SK-N-SH treated with all-trans-retinoic acid at 6 μM for 48 hours (cell line): ENCODE data around the gene UBE2I.

ENCODE experiments used
- ATAC-seq: fragments of 200-7000 bp; cut with Tn5 transposase; 3 replicates; pipeline ENCODE4 v1.9.1; 2020; ENCODE audit warnings: mild to moderate bottlenecking, moderate library complexity
- ARNTL ChIP-seq: fragments of 450-650 bp; formaldehyde crosslinking; IDR thresholded peaks from 2 replicates; pipeline ENCODE4 v1.5.0; 2020; ENCODE audit warnings: low read depth, mild to moderate bottlenecking, moderate library complexity, borderline replicate concordance
- BACH2 ChIP-seq: fragments of 250-450 bp; sonication (Bioruptor Pico); IDR thresholded peaks from 2 replicates; pipeline ENCODE4 v1.9.0; 2021; ENCODE audit warnings: mild to moderate bottlenecking, borderline replicate concordance
- CREB5 ChIP-seq: fragments of 250-450 bp; sonication (Bioruptor Pico); IDR thresholded peaks from 2 replicates; pipeline ENCODE4 v1.5.1; 2020; ENCODE audit warnings: low read depth, mild to moderate bottlenecking, moderate library complexity
- CSDC2 ChIP-seq: fragments of 250-450 bp; sonication (Bioruptor Pico); IDR thresholded peaks from 2 replicates; pipeline ENCODE4 v1.5.0; 2020; ENCODE audit warnings: mild to moderate bottlenecking, moderate library complexity
- CSRNP3 ChIP-seq: fragments of 250-450 bp; sonication (Bioruptor Pico); IDR thresholded peaks from 2 replicates; pipeline ENCODE4 v1.5.1; 2021; ENCODE audit warnings: mild to moderate bottlenecking, moderate library complexity
- ESRRG ChIP-seq: fragments of 250-450 bp; sonication (Bioruptor Pico); IDR thresholded peaks from 2 replicates; pipeline ENCODE4 v1.6.1; 2021; ENCODE audit warnings: mild to moderate bottlenecking
- GLIS3 ChIP-seq: fragments of 250-450 bp; sonication (Bioruptor Pico); IDR thresholded peaks from 2 replicates; pipeline ENCODE4 v1.5.0; 2020; ENCODE audit warnings: mild to moderate bottlenecking, moderate library complexity
- ISL1 ChIP-seq: fragments of 250-450 bp; sonication (Bioruptor Pico); IDR thresholded peaks from 2 replicates; pipeline ENCODE4 v2.1.2; 2022; ENCODE audit warnings: mild to moderate bottlenecking, moderate library complexity
- OSR1 ChIP-seq: fragments of 250-450 bp; sonication (Bioruptor Pico); IDR thresholded peaks from 2 replicates; pipeline ENCODE4 v1.8.0; 2022; ENCODE audit warnings: moderate library complexity, mild to moderate bottlenecking, inconsistent platforms
- PATZ1 ChIP-seq: fragments of 250-450 bp; sonication (Bioruptor Pico); IDR thresholded peaks from 2 replicates; pipeline ENCODE4 v1.8.0; 2020; ENCODE audit warnings: mild to moderate bottlenecking, moderate library complexity, borderline replicate concordance
- POU6F1 ChIP-seq: fragments of 250-450 bp; sonication (Bioruptor Pico); IDR thresholded peaks from 2 replicates; pipeline ENCODE4 v1.8.0; 2021; ENCODE audit warnings: low read depth, mild to moderate bottlenecking, moderate library complexity, borderline replicate concordance
- PPARA ChIP-seq: fragments of 250-450 bp; sonication (Bioruptor Pico); IDR thresholded peaks from 2 replicates; pipeline ENCODE4 v1.5.0; 2020; ENCODE audit warnings: mild to moderate bottlenecking, borderline replicate concordance
- RARB ChIP-seq: fragments of 250-450 bp; sonication (Bioruptor Pico); IDR thresholded peaks from 2 replicates; pipeline ENCODE4 v1.8.0; 2021; ENCODE audit warnings: mild to moderate bottlenecking, moderate library complexity
- SNAI2 ChIP-seq: fragments of 250-450 bp; sonication (Bioruptor Pico); IDR thresholded peaks from 2 replicates; pipeline ENCODE4 v1.5.0; 2020; ENCODE audit warnings: mild to moderate bottlenecking, moderate library complexity
- TCF4 ChIP-seq: fragments of 250-450 bp; sonication (Bioruptor Pico); IDR thresholded peaks from 2 replicates; pipeline ENCODE4 v1.8.0; 2021; ENCODE audit warnings: mild to moderate bottlenecking, moderate library complexity, borderline replicate concordance
- TOX ChIP-seq: fragments of 250-450 bp; sonication (Bioruptor Pico); IDR thresholded peaks from 2 replicates; pipeline ENCODE4 v1.8.0; 2021; ENCODE audit warnings: mild to moderate bottlenecking, moderate library complexity, borderline replicate concordance
- TSHZ2 ChIP-seq: fragments of 250-450 bp; sonication (Bioruptor Pico); IDR thresholded peaks from 2 replicates; pipeline ENCODE4 v1.5.0; 2020; ENCODE audit warnings: mild to moderate bottlenecking, moderate library complexity
- ZC3H10 ChIP-seq: fragments of 250-450 bp; sonication (Bioruptor Pico); IDR thresholded peaks from 2 replicates; pipeline ENCODE4 v1.5.1; 2021; ENCODE audit warnings: mild to moderate bottlenecking, moderate library complexity
- ZFP3 ChIP-seq: fragments of 250-450 bp; sonication (Bioruptor Pico); IDR thresholded peaks from 2 replicates; pipeline ENCODE4 v1.5.0; 2020; ENCODE audit warnings: mild to moderate bottlenecking, moderate library complexity
- ZFP30 ChIP-seq: fragments of 450-650 bp; formaldehyde crosslinking; IDR thresholded peaks from 2 replicates; pipeline ENCODE4 v1.5.0; 2022; ENCODE audit warnings: mild to moderate bottlenecking, moderate library complexity
- ZNF565 ChIP-seq: fragments of 450-650 bp; formaldehyde crosslinking; conservative IDR thresholded peaks from 2 replicates; pipeline ENCODE4 v1.5.0; 2020; ENCODE audit warnings: low read depth, mild to moderate bottlenecking, moderate library complexity
- ZNF70 ChIP-seq: fragments of 450-650 bp; formaldehyde crosslinking; IDR thresholded peaks from 2 replicates; pipeline ENCODE4 v1.5.0; 2020; ENCODE audit warnings: mild to moderate bottlenecking, moderate library complexity
- ZNF8 ChIP-seq: fragments of 450-650 bp; formaldehyde crosslinking; IDR thresholded peaks from 2 replicates; pipeline ENCODE4 v1.5.0; 2020; ENCODE audit warnings: mild to moderate bottlenecking, moderate library complexity

The UBE2I gene

GRCh38 chr16:1371054-1371978, 61.9 kb downstream of the UBE2I start:
- TF ChIP-seq TSHZ2 (CRISPR knock-in tag) (no peak), PPARA (no peak), BACH2 (CRISPR knock-in tag) (no peak), RARB (CRISPR knock-in tag) (no peak), ZC3H10 (CRISPR knock-in tag) (no peak), CSRNP3 (no peak), OSR1 (CRISPR knock-in tag) (no peak), ZFP30 (CRISPR knock-in tag) (no peak), CREB5 (CRISPR knock-in tag) (no peak), ESRRG (no peak), ZNF565 (CRISPR knock-in tag) (no peak), PATZ1 (CRISPR knock-in tag) (no peak), TOX (CRISPR knock-in tag) (no peak), GLIS3 (CRISPR knock-in tag) (no peak), ZFP3 (CRISPR knock-in tag) (no peak), ISL1 (CRISPR knock-in tag) (no peak), CSDC2 (CRISPR knock-in tag) (no peak), ZNF70 (CRISPR knock-in tag) (no peak), ARNTL (CRISPR knock-in tag) (no peak), SNAI2 (CRISPR knock-in tag) (no peak)
- no peak for ATAC-seq

- ATAC-seq = no peak
- TF ChIP-seq BACH2 (CRISPR knock-in tag) (no peak), TCF4 (no peak), ARNTL (CRISPR knock-in tag) (no peak), ZNF8 (no peak), GLIS3 (CRISPR knock-in tag) (no peak), CREB5 (CRISPR knock-in tag) (no peak), ZFP30 (CRISPR knock-in tag) (no peak), POU6F1 (CRISPR knock-in tag) (no peak), PPARA (no peak), ISL1 (CRISPR knock-in tag) (no peak), PATZ1 (CRISPR knock-in tag) (no peak), CSRNP3 (no peak)
These were observed 63.0 kb downstream of the UBE2I start for GRCh38 chr16:1372292-1372950.
